GM12801 (cell line): ENCODE measurements around the gene DNAAF8.

Experiments
- CTCF ChIP-seq: IDR thresholded peaks from one replicate; pipeline ENCODE4 v1.5.1; 2011; ENCODE audit warnings: control low read depth; ENCODE audit not compliant: insufficient read length; ENCODE audit errors: extremely low read depth

DNAAF8 gene

DNA sequence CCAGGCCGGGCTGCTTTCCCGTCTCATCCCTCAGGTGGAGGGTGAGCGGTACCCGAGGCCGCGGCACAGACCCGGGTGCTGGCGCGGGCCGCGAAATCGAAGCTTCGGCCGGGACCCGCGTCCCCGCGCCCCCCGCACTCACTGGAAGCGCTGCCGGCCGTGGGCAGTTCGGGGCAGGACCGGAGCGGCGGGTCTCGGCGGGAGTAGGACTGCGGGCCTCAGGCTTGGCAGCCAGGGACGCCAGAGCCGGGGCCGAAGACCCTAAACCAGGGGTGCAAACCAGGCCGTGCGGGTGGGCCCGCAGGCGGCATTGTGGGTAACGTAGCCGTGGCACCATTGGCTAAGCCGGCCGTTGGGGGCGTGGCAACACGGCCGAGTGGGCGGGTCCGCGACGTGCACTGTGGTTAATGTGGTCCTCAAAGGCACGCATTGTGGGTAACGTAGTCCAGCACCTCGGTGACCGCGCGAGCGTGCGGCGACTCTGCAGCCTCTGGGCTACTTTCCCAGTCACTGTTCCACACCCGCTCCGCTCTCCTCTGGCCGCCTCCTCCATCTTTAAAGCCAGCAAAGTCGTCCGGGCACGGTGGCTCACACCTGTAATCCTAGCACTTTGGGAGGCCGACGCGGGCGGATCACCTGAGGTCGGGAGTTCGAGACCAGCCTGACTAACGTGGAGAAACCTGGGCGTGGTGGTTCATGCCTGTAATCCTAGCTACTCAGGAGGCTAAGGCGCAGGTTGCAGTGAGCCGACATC is 32.7 kb downstream of the DNAAF8 start, which contains the start of gene ZNF500:
TSS of gene ZNF500 (minus strand) at position 288 of the 754 bp plus-strand sequence. CDS start 1,184 bp downstream, outside the sequence.
- TF ChIP-seq CTCF, result no peak

- no peak for TF ChIP-seq CTCF
Observed at GRCh38 chr16:4767872-4768548, 33.7 kb downstream of the DNAAF8 start.

DNA sequence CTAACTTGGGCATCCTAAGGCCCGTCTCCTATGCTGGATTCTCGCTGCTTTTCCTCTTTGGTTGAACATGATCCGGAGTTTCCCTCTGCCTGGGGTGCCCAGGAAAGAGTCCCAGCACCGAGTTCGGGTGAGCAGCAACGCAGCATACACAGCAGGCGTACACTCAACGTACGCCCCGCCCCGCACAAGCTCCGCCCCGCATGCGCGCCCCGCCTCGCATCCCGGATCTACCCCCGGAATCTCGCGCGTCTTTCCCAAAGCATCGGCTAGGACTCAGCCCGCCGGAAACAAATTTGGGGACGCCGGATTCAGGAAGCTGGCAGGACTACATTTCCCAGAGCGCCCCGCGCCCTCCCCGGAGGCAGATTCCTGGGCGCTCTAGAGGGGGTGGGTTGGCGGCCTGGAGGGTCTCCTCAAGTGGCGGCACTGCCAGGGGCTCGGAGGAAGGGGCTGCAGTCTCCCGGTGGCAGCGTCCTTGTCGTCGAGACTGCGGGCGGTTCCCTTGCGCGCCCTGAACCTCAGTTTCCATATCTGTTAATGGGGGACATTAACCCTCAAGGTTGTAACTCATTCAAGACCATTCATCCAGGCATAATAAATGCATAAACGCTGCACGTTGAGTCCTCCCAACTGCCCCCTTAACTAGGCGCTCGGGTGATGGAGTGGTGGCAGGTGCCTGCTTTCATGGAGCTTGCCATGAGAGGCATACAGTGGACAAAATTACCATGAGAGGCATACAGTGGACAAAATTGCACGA is 34.4 kb downstream of the DNAAF8 start:
- no peak for TF ChIP-seq CTCF

DNA sequence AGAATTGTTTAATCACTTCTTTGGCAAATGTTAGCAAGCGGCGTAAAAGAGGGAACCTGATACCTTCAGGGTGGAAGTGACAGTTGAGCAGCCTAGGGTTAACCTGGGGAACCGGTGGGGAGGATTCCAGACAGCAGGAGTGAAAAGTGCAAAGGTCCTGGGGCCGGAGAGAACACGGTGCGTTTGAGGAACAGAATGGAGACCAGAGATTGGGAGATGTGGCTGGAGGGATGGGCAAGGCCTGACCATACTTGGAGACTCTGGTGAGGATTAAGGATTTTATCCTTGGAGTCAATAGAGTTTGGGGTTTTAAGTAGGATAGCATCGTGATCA is 34.9 kb downstream of the DNAAF8 start:
- TF ChIP-seq CTCF, result no peak

- TF ChIP-seq CTCF, result no peak
Observed at GRCh38 chr16:4771646-4772045, 37.3 kb downstream of the DNAAF8 start.

- TF ChIP-seq CTCF, result no peak
Observed at GRCh38 chr16:4772351-4772750, 38.0 kb downstream of the DNAAF8 start.

DNA sequence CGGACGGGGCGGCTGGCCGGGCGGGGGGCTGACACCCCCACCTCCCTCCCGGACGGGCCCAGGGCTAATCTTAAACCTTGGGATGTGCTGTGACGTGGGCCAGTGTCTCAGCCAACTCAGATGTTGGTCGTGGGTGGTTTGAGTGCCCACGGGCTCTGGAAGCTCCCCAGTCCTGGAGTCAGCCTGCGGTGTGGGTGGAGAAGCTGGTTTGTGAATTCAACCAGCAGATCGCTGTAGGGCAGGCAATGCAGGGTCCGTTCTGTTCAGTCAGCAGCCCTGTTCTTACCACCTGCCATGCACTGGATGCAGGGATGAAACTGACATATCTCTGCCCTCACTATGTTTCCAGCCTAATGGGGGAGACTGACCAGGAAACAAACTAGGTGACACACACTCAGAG is 40.7 kb downstream of the DNAAF8 start:
- no peak for TF ChIP-seq CTCF
